Neural cell (in vitro differentiated cells): ENCODE results near the gene PLA2G10.

Experiments used
- EP300 ChIP-seq: fragments of 450-650 bp; conservative IDR thresholded peaks from 2 replicates; pipeline ENCODE4 v1.6.1; 2014; ENCODE audit warnings: antibody characterized with exemption, mild to moderate bottlenecking, moderate library complexity; ENCODE audit not compliant: poor library complexity, severe bottlenecking
- EZH2 ChIP-seq: fragments of 200-600, 300-800 bp; shearing (Covaris generic), sonication (generic); IDR thresholded peaks from 2 replicates; pipeline ENCODE4 v1.6.1; 2014; ENCODE audit warnings: antibody characterized with exemption, low read length, borderline replicate concordance, mild to moderate bottlenecking; ENCODE audit not compliant: insufficient read depth, poor library complexity, severe bottlenecking
- MXI1 ChIP-seq: fragments of 450-650 bp; conservative IDR thresholded peaks from 2 replicates; pipeline ENCODE4 v1.6.1; 2014; ENCODE audit warnings: antibody characterized with exemption, mild to moderate bottlenecking; ENCODE audit not compliant: poor library complexity, severe bottlenecking
- POLR2AphosphoS5 ChIP-seq: IDR thresholded peaks from 2 replicates; pipeline ENCODE4 v1.6.1; 2012
- RAD21 ChIP-seq: fragments of 450-650 bp; conservative IDR thresholded peaks from 2 replicates; pipeline ENCODE4 v1.6.1; 2014; ENCODE audit warnings: antibody characterized with exemption, mild to moderate bottlenecking, moderate library complexity
- TAF1 ChIP-seq: IDR thresholded peaks from 2 replicates; pipeline ENCODE4 v1.6.1; 2012; ENCODE audit warnings: low read depth
- TF ChIP-seq, protein P1 (sequence below): fragments of 450-650 bp; IDR thresholded peaks from 2 replicates; pipeline ENCODE4 v1.5.1; 2014; ENCODE audit warnings: antibody characterized with exemption, mild to moderate bottlenecking, moderate library complexity; ENCODE audit not compliant: poor library complexity, severe bottlenecking
- TF ChIP-seq, protein P2 (sequence below): IDR thresholded peaks from 2 replicates; pipeline ENCODE4 v1.6.1; 2012; ENCODE audit warnings: borderline replicate concordance

DNA sequence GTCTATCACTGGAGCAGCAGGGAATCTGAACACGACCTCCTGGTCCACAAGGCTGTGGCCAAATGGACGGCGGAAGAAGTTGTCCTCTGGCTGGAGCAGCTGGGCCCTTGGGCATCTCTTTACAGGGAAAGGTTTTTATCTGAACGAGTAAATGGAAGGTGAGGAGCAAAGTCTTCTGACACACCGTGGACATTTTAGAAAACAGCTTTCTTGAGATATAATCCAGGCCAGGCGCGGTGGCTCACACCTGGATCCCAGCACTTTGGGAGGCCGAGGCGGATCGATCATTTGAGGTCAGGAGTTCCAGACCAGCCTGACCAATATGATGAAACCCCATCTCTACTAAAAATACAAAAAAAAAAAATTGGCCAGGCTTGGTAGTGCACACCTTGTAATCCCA, 44.3 kb downstream of the PLA2G10 start:
- TF ChIP-seq MXI1 (no peak), EP300 (no peak), EZH2 (no peak), TAF1 (no peak), POLR2AphosphoS5 (no peak), RAD21 (no peak)
- TF ChIP-seq, protein P1, sequence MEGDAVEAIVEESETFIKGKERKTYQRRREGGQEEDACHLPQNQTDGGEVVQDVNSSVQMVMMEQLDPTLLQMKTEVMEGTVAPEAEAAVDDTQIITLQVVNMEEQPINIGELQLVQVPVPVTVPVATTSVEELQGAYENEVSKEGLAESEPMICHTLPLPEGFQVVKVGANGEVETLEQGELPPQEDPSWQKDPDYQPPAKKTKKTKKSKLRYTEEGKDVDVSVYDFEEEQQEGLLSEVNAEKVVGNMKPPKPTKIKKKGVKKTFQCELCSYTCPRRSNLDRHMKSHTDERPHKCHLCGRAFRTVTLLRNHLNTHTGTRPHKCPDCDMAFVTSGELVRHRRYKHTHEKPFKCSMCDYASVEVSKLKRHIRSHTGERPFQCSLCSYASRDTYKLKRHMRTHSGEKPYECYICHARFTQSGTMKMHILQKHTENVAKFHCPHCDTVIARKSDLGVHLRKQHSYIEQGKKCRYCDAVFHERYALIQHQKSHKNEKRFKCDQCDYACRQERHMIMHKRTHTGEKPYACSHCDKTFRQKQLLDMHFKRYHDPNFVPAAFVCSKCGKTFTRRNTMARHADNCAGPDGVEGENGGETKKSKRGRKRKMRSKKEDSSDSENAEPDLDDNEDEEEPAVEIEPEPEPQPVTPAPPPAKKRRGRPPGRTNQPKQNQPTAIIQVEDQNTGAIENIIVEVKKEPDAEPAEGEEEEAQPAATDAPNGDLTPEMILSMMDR, result no peak
- TF ChIP-seq, protein P2, sequence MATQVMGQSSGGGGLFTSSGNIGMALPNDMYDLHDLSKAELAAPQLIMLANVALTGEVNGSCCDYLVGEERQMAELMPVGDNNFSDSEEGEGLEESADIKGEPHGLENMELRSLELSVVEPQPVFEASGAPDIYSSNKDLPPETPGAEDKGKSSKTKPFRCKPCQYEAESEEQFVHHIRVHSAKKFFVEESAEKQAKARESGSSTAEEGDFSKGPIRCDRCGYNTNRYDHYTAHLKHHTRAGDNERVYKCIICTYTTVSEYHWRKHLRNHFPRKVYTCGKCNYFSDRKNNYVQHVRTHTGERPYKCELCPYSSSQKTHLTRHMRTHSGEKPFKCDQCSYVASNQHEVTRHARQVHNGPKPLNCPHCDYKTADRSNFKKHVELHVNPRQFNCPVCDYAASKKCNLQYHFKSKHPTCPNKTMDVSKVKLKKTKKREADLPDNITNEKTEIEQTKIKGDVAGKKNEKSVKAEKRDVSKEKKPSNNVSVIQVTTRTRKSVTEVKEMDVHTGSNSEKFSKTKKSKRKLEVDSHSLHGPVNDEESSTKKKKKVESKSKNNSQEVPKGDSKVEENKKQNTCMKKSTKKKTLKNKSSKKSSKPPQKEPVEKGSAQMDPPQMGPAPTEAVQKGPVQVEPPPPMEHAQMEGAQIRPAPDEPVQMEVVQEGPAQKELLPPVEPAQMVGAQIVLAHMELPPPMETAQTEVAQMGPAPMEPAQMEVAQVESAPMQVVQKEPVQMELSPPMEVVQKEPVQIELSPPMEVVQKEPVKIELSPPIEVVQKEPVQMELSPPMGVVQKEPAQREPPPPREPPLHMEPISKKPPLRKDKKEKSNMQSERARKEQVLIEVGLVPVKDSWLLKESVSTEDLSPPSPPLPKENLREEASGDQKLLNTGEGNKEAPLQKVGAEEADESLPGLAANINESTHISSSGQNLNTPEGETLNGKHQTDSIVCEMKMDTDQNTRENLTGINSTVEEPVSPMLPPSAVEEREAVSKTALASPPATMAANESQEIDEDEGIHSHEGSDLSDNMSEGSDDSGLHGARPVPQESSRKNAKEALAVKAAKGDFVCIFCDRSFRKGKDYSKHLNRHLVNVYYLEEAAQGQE, result no peak
